ENCODE data around the gene ZNF444.
"Not testable (repeated sequence)": the region's sequence is repeated elsewhere in the genome, so short reads cannot be mapped to it uniquely, and the experiment has no call there.

The ZNF444 gene

DNA sequence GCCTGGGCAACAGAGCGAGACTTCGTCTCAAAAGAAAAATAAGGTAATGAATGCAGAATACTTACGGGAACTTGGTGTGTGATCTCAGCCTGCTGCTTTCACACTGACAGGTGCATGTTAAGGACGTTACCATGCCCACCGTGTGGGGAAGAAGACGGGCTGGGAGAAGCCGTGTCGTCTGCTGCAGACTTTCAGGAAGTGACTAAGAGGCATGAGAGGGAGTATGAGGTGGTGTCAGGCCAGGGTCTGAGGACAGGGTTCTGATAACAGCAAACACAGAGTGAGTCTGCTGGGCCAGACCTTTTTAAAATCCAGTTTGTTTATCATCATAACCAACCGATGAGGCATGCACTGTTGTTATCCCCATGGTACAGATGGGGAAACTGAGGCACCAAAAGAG, 21.2 kb downstream of the ZNF444 start:
- H3K4me3 ChIP-seq (ENCODE audit: low read depth, low read length): no peak overlapping the region
- no peak for DNase-seq (ENCODE audit: low read depth)

DNA sequence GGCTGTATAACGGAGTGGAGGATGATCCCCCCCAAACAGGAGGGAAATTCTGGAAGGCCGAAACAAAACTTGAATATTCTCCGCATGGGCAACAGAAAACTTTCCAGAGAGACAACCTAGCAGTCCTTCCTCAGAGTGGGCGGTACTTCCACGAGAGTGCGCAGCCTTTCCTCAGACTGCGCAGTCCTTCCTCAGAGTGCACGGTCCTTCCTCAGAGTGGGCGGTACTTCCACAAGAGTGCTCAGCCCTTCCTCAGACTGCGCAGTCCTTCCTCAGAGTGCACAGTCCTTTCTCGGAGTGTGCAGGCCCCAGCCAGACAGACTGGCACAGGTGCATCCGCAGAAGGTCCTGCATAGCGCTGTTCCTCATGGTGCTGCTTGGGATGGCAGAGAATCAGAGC, 22.0 kb downstream of the ZNF444 start:
- no peak for DNase-seq (ENCODE audit: low read depth)
- no peak overlapping the region for H3K4me3 ChIP-seq (ENCODE audit: low read depth, low read length)

DNA sequence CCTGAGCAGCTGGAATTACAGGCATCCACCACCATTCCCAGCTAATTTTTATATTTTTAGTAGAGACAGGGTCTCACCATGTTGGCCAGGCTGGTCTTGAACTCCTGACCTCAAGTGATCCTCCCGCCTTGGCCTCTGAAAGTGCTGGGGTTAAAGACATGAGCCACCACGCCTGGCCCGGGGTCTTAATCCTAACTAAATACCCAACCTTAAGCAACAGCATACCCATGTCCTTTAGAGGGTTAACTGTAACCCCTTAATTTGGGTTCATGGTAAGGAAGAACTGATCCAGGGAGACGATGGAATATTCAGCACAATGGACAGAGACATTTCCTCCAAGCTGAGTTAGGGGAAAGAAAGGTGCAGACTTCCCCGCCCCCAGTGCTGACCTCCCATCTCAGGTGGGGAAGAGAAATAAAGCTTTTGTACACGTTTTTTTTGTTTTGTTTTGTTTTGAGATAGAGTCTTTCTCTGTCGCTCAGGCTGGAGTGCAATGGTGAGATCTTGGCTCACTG, 26.0 kb downstream of the ZNF444 start:
- no peak for DNase-seq (ENCODE audit: low read depth)
- H3K4me3 ChIP-seq (ENCODE audit: low read depth, low read length): no peak overlapping the region

DNA sequence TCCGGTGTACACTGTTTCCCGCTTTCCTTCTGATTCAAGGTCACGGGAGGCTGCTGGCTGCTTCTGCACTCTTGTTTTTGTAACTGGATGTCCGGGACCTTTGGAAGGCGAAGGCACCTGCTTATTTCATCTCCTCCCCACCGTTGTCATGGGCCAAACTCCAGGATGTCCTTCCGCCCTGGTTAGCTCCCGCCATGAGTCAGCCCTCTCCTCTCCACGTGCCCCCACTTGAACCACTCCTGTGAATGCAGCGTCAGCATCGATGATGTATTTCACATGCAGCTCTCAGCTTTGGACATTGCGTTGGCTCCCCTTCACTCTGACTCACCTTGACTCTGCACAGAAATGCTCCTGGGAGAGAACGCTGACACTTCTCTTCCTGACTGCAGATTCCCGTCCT, 29.2 kb downstream of the ZNF444 start:
- no peak overlapping the region for H3K4me3 ChIP-seq (ENCODE audit: low read depth, low read length)
- peak; percentile 31 for DNase-seq (ENCODE audit: low read depth)

DNA sequence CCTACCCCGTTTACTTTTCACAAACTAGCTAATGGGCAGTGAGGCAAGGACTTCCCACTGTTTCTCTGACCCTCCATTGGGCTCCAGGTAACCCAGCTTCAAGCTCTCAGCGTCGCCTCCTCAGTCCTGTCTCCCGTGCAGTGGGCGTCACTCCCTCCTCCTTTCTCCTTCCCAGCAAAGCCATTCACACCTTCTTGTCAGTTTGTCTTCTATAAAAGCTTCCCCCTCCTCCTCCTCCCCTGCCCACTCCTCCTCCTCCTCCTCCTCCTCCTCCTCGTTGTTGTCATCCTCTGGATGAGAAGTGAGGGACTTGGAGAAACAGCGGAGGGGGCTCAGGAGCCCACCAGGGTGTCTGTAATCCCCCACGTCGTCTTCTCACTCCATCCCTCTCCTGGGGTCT, 33.0 kb downstream of the ZNF444 start:
- no peak overlapping the region for H3K4me3 ChIP-seq (ENCODE audit: low read depth, low read length)
- DNase-seq (ENCODE audit: low read depth): no peak

DNA sequence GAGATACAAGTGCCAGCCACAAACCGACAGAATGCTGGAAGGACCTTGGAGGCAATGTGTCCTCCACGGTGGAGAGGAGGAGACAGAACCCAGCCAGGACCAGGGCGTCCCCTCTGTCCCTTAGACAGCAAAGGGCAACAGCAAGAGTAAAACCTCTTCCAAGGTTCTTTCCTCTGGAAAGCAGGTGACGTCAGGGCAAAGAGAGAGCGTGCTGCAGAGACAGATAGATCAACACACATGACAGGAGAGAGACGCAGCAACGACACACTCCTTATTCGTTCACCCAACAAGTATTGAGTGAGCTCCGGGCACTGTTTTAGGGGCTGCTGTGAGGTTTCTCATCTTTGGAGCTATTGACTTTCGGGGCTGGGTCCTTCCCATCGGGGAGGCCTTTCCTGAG, 33.5 kb downstream of the ZNF444 start:
- H3K4me3 ChIP-seq (ENCODE audit: low read depth, low read length): no peak overlapping the region
- no peak for DNase-seq (ENCODE audit: low read depth)

DNA sequence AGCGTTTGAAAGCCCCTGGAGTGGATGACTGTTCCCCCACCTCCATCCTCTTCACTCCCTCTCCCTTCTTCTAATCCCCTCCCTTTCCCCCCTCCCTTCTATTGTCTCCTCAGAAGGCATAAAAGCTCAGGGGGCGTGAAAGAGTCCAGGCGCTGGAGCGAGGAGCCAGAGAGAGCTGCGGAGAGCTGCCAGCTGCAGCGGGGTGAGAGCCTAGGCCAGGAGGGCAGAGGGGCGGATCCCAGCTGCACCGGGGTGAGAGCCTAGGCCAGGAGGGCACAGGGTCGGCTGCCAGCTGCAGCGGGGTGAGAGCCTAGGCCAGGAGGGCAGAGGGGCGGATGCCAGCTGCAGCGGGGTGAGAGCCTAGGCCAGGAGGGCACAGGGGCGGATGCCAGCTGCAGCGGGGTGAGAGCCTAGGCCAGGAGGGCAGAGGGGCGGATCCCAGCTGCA, 34.8 kb downstream of the ZNF444 start, which contains the start of gene GALP:
TSS of gene GALP (plus strand) at position 148 of the 447 bp plus-strand sequence. CDS start 1,101 bp downstream, outside the sequence.
- not testable (repeated sequence) for DNase-seq (ENCODE audit: low read depth); H3K4me3 ChIP-seq (ENCODE audit: low read depth, low read length)

DNA sequence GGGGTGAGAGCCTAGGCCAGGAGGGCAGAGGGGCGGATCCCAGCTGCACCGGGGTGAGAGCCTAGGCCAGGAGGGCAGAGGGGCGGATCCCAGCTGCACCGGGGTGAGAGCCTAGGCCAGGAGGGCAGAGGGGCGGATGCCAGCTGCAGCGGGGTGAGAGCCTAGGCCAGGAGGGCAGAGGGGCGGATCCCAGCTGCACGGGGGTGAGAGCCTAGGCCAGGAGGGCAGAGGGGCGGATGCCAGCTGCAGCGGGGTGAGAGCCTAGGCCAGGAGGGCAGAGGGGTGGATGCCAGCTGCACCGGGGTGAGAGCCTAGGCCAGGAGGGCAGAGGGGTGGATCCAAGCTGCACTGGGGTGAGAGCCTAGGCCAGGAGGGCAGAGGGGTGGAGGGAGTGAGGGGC, 35.2 kb downstream of the ZNF444 start:
- not testable (repeated sequence) for H3K4me3 ChIP-seq (ENCODE audit: low read depth, low read length); DNase-seq (ENCODE audit: low read depth)

DNA sequence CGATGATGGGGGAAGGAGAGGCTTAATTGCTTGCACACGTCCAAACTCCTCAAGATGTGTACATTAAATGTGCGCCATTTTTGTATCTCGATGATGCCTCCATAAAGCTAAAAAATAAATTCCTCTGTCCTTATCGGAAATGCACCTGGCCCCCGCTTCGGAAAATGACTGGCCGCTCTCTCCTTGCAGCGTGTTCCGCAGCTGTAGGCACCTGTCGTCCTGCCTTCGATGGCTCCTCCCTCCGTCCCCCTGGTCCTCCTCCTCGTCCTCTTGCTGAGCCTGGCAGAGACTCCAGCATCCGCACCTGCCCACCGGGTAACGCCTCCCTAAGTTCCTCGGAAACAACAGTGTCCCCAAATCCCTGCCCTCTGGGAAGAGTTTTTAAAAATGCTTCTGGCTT, 35.8 kb downstream of the ZNF444 start:
- H3K4me3 ChIP-seq (ENCODE audit: low read depth, low read length): no peak overlapping the region
- DNase-seq (ENCODE audit: low read depth): no peak

DNA sequence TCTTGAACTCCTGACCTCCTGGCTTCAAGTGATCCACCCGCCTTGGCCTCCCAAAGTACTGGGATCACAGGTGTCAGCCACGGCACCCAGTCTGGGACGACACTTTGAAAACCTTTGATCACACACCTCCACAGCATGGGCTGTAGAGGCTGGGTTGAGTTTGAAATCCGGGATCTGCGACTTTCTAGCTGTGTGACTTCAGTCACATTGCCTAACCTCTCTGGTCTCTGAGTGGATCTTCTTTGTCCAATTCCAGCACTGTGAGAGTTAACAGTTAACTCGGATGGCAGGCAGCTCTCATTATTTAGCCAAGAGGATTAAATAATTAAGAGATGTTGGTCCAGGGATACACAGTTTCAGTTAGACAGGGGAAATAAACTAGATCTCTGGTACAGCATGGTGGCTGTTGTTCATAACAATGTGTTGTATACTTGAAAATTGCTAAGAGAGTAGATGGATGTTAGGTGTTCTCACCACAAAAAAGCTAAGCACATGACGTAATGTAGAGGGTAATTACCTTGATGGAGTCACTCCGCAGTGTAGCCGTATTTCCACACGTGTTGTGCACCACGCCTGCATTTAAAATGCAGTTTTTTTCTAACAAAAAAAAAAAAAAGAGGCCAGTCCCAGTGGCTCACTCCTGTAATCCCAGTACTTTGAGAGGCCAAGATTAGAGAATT, 36.6 kb downstream of the ZNF444 start:
- DNase-seq (ENCODE audit: low read depth): no peak
- no peak overlapping the region for H3K4me3 ChIP-seq (ENCODE audit: low read depth, low read length)

DNA sequence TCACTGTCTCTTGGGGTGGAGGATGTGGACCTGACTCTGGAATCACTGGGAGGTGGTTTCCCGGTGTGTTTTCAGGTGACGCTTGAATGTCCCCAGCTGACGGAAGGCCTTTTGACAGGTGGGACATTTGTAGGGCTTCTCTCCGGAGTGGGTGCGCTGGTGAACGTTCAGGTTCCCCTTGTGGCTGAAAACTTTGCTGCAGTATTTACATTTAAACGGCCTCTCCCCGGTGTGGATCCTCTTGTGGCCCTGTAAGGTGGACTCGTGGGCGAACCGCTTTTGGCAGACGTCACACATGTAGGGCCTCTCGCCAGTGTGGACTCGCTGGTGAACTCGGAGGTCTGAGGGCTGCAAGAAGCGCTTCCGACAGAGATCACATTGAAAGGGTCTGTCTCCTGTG, 48.7 kb downstream of the ZNF444 start:
- DNase-seq (ENCODE audit: low read depth): no peak
- H3K4me3 ChIP-seq (ENCODE audit: low read depth, low read length): no peak overlapping the region

DNA sequence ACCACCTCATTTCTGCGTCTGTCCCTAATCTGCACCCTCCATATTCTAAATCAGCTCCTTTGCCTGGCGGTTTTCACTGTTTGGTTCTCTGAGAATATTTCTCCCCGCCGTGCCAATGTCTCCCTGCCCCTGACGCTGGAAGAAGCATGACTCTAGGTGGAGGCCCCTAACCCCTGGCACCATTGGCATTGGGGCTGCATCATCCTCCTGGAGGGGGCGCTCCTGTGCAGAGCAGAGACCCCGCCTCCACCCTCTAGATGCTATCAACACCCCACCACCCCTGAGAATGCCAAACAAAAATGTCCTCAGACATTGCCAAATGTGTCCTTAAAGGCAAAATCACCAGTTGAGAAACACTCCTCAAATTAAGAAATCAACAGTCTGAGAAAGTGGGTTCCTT, 50.0 kb downstream of the ZNF444 start:
- H3K4me3 ChIP-seq (ENCODE audit: low read depth, low read length): no peak overlapping the region
- no peak for DNase-seq (ENCODE audit: low read depth)

DNA sequence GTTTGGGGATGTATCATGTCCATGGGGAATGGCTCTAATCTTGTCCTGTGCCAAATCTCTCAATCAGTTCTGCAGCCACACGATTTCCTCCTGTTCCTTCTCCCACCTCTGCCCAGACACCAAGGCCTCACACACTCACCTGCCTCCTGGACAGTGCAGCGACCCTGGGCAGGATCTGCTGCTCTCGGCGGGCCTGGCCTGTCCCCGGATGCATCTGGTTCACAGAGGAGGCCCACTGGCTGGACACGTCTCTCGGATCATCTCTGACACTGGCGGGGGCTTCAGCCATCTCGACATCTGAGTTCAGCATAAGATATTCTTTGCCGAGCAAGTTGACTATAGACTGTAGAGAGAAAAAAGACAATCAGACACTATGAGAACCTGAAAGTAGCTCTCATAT, 50.6 kb downstream of the ZNF444 start:
- DNase-seq (ENCODE audit: low read depth): no peak

DNA sequence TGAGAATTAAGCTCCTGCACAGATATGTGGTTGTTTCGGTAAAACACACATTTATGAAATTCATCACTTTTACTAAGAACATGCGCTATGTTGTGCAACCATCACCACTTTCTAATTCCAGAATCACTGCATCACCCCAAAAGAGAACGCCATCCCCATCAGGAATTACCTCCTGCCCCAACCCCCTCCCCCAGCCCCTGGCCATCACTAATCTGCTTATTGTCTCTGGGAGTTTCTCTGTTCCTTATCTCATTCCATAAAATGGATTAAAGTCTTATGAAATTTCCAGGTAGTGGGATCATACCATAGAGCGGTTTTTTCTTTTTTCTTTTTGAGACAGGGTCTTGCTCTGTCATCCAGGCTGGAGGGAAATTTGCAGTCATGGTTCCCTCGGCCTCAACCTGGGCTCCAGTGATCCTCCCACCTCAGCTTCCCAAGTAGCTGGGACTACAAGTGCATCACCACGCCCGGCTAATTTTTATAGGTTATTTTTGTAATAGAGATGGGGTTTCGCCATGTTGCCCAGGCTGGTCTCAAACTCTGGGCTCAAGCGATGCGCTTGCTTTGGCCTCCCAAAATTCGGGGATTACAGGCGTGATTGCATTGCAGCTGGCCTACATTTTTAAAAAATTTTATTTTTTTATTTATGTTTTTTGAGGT, 53.0 kb downstream of the ZNF444 start:
- no peak overlapping the region for H3K4me3 ChIP-seq (ENCODE audit: low read depth, low read length)
- DNase-seq (ENCODE audit: low read depth): no peak

More for the DNA sequence above, 50.6 kb downstream of the ZNF444 start:
- H3K4me3 ChIP-seq (ENCODE audit: low read depth, low read length): no peak overlapping the region

DNA sequence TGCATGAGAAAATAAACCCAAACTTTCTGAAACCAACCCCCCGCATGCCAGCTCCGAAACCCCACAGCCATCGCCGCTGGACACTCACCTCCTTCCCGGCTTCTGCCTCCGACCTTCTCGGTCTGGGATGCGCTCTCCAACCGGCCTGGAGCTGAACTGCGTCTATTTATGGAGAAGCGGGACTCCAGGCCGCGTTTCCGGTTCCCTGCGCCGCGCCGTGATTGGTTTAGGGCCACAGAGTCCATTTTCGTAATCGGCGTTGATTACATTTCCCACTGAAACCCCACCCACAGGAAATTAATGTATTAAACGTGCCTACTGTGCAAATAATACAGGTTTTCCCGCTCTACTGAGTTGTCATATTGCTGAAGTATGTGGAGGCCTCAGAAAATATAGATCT, 56.6 kb downstream of the ZNF444 start, which contains the start of gene ZSCAN5B:
TSS of gene ZSCAN5B (minus strand) at position 138 of the 400 bp plus-strand sequence. CDS start 4,731 bp downstream, outside the sequence.
- DNase-seq (ENCODE audit: low read depth); H3K4me3 ChIP-seq (ENCODE audit: low read depth, low read length): not testable (repeated sequence)

DNA sequence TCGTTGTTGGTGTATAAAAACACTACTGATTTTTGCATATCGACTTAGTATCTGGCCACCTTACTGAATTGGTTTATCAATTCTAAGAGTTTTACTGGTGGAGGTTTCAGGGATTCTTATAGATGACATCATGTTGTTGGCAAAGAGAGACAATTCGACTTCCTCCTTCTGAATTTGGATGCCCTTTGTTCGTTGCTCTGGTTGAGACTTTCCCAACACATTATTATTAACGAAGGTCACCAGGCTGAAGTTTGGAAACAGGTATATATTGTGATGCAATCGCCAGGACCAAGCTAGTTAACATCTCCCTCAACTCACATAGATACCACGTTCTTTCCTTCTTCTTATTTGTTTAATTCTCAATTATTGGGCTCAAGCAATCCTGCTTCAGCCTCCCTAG, 58.6 kb downstream of the ZNF444 start:
- no peak overlapping the region for H3K4me3 ChIP-seq (ENCODE audit: low read depth, low read length)
- DNase-seq (ENCODE audit: low read depth): no peak

DNA sequence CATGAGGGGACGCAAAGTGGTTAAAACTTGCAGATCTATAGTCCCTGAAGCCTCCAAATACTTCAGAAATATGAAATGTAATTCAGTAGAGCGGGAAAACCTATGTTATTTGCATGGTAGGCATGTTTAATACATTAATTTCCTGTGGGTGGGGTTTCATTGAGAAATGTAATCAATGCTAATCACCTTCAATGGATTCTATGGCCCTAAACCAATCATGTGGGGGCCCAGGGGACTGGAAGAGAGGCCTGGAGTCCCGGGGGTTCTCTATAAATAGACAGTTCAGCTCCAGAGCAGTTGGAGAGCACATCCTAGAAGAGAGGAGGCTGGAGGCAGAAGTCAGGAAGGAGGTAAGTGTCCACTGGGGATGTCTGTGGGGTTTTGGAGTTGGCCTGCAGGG, 60.9 kb downstream of the ZNF444 start, which contains the start of gene ZSCAN5C:
TSS of gene ZSCAN5C (plus strand) at position 301 of the 400 bp plus-strand sequence. CDS start 3,641 bp downstream, outside the sequence.
- no peak within 1 kb of the TSS for H3K4me3 ChIP-seq (ENCODE audit: low read depth, low read length)
- no peak for DNase-seq (ENCODE audit: low read depth)

DNA sequence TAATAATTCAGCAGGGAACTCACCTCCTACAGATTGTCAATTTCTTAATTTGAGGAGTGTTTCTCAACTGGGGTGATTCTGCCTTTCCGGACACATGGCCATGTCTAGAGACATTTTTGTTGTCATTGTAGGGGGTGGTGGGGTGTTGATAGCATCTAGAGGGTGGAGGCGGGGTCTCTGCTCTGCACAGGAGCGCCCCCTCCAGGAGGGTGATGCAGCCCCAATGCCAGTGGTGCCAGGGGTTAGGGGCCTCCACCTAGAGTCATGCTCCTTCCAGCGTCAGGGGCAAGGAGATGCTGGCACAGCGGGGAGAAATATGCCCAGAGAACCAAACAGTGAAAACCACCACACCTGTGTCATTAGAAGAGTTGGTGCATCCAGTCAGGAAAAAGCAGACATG, 66.5 kb downstream of the ZNF444 start:
- DNase-seq (ENCODE audit: low read depth); H3K4me3 ChIP-seq (ENCODE audit: low read depth, low read length): not testable (repeated sequence)

DNA sequence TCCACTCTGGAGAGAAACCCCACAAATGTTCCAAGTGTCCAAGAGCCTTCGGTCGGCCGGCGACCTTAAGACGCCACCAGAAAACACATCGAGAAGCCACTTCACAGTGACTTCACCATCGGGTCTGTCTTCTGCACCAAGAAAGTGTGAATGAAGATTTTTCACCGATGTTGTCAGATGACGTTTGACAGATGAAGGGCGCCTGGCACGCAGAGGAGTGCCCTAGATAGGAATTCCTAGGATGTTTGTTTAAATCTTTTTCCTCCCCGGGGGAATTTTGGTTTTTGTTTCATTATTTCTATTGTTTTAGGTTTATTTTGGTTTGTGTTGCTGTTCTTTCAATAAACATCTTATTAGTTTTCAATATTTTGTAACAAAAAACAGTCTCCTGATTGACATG, 68.0 kb downstream of the ZNF444 start:
- no peak for DNase-seq (ENCODE audit: low read depth)
- H3K4me3 ChIP-seq (ENCODE audit: low read depth, low read length): no peak overlapping the region

DNA sequence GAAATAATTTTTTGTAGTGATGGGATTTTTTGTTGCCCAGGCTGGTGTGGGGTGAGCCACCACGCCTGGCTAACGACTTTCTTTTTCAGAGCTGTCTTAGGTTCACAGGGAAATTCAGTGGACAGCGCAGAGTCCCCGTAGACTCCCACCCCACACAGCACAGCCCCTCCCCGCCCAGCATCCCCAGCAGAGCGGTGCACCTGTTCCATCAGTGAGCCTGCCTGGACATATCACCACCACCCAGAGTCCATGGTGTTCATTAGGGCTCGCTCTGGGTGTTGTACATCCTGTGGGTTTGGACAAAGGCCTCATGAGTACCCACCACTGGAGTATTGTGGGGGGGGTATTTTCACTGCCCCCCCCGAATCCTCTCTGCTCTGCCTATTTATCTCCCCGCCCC, 68.9 kb downstream of the ZNF444 start:
- not testable (repeated sequence) for DNase-seq (ENCODE audit: low read depth); H3K4me3 ChIP-seq (ENCODE audit: low read depth, low read length)
